PC-3 (cell line): Measurements from ENCODE around the gene DHCR24.

Experiments
- CTCF ChIP-seq: fragments of 300-600 bp; sonication (generic); conservative IDR thresholded peaks from 2 replicates; pipeline ENCODE4 v1.5.1; 2017; ENCODE audit warnings: antibody characterized with exemption, low read depth, mild to moderate bottlenecking, low read length
- EZH2 ChIP-seq: fragments of 300-600 bp; sonication (generic); IDR thresholded peaks from one replicate; pipeline ENCODE4 v1.6.1; 2017; ENCODE audit warnings: antibody characterized with exemption, mild to moderate bottlenecking, low read length; ENCODE audit not compliant: unreplicated experiment
- EZH2phosphoT487 ChIP-seq: fragments of 300-600 bp; sonication (generic); IDR thresholded peaks from 2 replicates; pipeline ENCODE4 v1.6.1; 2018; ENCODE audit warnings: mild to moderate bottlenecking, antibody characterized with exemption, low read length, borderline replicate concordance

GRCh38 chr1:54835131-54835898, 51.7 kb downstream of the DHCR24 start:
- no peak for TF ChIP-seq CTCF
- TF ChIP-seq EZH2phosphoT487, result no peak
- no peak for TF ChIP-seq EZH2
